Gastroesophageal sphincter (tissue), 4 donors: ENCODE results near the gene WNT3A. TPM values are rescaled to one million over a fixed set of nuclear protein-coding genes. Genes with fewer than 3 reads are reported as not detected.

Experiments used
- ATAC-seq: fragments of 150-250 bp; one replicate; pipeline ENCODE4 v1.9.1; 2016; ENCODE audit warnings: mild to moderate bottlenecking, moderate library complexity
- H3K27ac ChIP-seq, 4 donors: fragments of 200-600 bp; sonication (generic) in 3 of 4; 1 replicate in 3 of 4; 2 replicates in 1 of 4; pipeline ENCODE4 v1.5.1; 2016 to 2019
- H3K27me3 ChIP-seq: fragments of 200-600 bp; sonication (generic); one replicate; pipeline ENCODE4 v1.5.1; 2019
- H3K36me3 ChIP-seq, 2 donors: fragments of 200-600 bp; sonication (generic); one replicate each; pipeline ENCODE4 v1.5.1; 2019; ENCODE audit warnings: control low read depth in 1 of 2
- H3K4me1 ChIP-seq, 3 donors: fragments of 200-600 bp; sonication (generic); 1 replicate in 2 of 3; 2 replicates in 1 of 3; pipeline ENCODE4 v1.5.1; 2016 to 2019; ENCODE audit warnings: control low read depth in 2 of 3
- H3K4me3 ChIP-seq, 2 donors: fragments of 200-600 bp; sonication (generic); one replicate each; pipeline ENCODE4 v1.5.1; 2019; ENCODE audit warnings: mild to moderate bottlenecking in 1 of 2, moderate library complexity in 1 of 2
- H3K9me3 ChIP-seq, 3 donors: fragments of 200-600 bp; sonication (generic); one replicate each; pipeline ENCODE4 v1.5.1; 2017 to 2019; ENCODE audit warnings: control low read depth in 2 of 3
- EP300 ChIP-seq: sonication (generic); formaldehyde crosslinking; IDR thresholded peaks from one replicate; pipeline ENCODE4 v1.6.1; 2017; ENCODE audit warnings: antibody characterized with exemption, mild to moderate bottlenecking
- POLR2A ChIP-seq, 2 donors: fragments of 450-650 bp; IDR thresholded peaks; one replicate each; pipeline ENCODE4 v1.6.1; 2017; ENCODE audit warnings: antibody characterized with exemption in 2 of 2, mild to moderate bottlenecking in 2 of 2, moderate library complexity in 1 of 2
- POLR2AphosphoS5 ChIP-seq: sonication (generic); formaldehyde crosslinking; IDR thresholded peaks from one replicate; pipeline ENCODE4 v1.6.1; 2017; ENCODE audit warnings: antibody characterized with exemption
- whole genome bisulfite sequencing, 2 donors: methylation state at CpG; one replicate each; pipeline ENCODE4 v1.1.5; 2018; ENCODE audit warnings: low coverage in 1 of 2; 5-methylcytosine and 5-hydroxymethylcytosine counted together
- total RNA-seq, 4 donors: library from RNA; depleted of rRNA; stranded (reverse); fragments of >200 nt; gene quantifications; one replicate each; pipeline ENCODE4 v1.1.0, GENCODE V29; 2016
- TF ChIP-seq, protein P1 (sequence below), 4 experiments: fragments of 200-600 bp in 2 of 4; fragments of 450-650 bp in 2 of 4; sonication (generic) in 1 of 4; IDR thresholded peaks; one replicate each; pipeline ENCODE4 v1.5.1; 2017 to 2019; ENCODE audit warnings: antibody characterized with exemption in 4 of 4, mild to moderate bottlenecking in 2 of 4, moderate library complexity in 2 of 4

The WNT3A gene
- total RNA-seq, 4 donors from 2014 or later: not detected

GRCh38 chr1:228020686-228021354, 14.0 kb downstream of the WNT3A start:
- no peaks in the 10 kb centered on the region for H3K4me1 ChIP-seq
- no peak overlapping the region for H3K27ac ChIP-seq
- H3K9me3 ChIP-seq: peaks cover 0 to 13% (median 0%) of the 10 kb centered on the region in 3 donors
- 78 to 84% methylated on average over 9 to 18 of the region's 18 CpGs for WGBS, 2 donors
- no peaks in the 10 kb centered on the region for H3K36me3 ChIP-seq
- no peak for ATAC-seq
- H3K27me3 ChIP-seq: peaks cover 24% of the 10 kb centered on the region
- H3K4me3 ChIP-seq: no peak overlapping the region
- TF ChIP-seq POLR2AphosphoS5 (no peak), EP300 (no peak), POLR2A (IDR thresholded peaks at IDR 0.05) (no peak)
- TF ChIP-seq, protein P1, sequence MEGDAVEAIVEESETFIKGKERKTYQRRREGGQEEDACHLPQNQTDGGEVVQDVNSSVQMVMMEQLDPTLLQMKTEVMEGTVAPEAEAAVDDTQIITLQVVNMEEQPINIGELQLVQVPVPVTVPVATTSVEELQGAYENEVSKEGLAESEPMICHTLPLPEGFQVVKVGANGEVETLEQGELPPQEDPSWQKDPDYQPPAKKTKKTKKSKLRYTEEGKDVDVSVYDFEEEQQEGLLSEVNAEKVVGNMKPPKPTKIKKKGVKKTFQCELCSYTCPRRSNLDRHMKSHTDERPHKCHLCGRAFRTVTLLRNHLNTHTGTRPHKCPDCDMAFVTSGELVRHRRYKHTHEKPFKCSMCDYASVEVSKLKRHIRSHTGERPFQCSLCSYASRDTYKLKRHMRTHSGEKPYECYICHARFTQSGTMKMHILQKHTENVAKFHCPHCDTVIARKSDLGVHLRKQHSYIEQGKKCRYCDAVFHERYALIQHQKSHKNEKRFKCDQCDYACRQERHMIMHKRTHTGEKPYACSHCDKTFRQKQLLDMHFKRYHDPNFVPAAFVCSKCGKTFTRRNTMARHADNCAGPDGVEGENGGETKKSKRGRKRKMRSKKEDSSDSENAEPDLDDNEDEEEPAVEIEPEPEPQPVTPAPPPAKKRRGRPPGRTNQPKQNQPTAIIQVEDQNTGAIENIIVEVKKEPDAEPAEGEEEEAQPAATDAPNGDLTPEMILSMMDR (IDR thresholded peaks at IDR 0.05): no peak

DNA sequence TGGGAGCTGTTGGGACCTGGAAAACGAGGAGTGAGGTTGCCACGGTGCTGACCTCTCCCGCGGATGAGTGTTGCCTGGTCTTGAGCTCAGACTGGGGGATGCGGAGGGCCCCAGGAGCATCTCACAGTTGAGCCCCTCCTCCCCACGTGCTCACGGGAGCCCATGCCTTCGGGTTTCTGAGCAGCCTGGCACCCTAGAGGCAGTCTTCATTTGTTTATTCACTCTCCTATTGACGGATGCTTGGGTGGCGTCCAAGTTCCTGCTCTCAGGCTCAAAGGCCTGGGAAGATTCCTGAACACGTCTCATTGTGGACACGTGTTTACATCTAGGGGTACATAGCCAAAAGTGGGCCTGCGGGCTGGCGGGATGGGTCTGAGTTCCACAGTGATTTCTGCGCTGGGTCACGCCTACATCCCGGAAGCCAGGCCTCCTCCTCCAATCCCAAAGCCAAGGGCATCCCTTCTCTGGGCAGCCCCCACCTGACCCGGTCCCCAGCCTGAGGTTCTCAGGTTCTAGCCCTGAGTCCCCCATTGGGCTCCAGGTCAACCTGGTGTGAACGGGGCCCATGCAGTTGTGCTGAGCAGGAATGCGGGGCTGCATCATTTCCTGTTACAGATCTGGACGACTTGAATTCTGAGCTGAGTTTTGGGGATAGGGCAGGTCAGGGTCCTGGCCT, 14.7 kb downstream of the WNT3A start:
- Histone ChIP-seq H3K27me3 (peaks cover 19% of the 10 kb centered on the region), H3K9me3 (peaks cover 0 to 13% (median 0%) of the 10 kb centered on the region in 3 donors), H3K36me3 (no peaks in the 10 kb centered on the region), H3K4me1 (no peaks in the 10 kb centered on the region), H3K27ac (no peak overlapping the region), H3K4me3 (no peak overlapping the region)
- TF ChIP-seq POLR2AphosphoS5 (no peak), POLR2A (IDR thresholded peaks at IDR 0.05) (no peak), EP300 (no peak)
- TF ChIP-seq, protein P1 (IDR thresholded peaks at IDR 0.05): no peak
- ATAC-seq: no peak
- WGBS, 2 donors: 0 to 40% methylated on average over 1 to 9 of the region's 21 CpGs

DNA sequence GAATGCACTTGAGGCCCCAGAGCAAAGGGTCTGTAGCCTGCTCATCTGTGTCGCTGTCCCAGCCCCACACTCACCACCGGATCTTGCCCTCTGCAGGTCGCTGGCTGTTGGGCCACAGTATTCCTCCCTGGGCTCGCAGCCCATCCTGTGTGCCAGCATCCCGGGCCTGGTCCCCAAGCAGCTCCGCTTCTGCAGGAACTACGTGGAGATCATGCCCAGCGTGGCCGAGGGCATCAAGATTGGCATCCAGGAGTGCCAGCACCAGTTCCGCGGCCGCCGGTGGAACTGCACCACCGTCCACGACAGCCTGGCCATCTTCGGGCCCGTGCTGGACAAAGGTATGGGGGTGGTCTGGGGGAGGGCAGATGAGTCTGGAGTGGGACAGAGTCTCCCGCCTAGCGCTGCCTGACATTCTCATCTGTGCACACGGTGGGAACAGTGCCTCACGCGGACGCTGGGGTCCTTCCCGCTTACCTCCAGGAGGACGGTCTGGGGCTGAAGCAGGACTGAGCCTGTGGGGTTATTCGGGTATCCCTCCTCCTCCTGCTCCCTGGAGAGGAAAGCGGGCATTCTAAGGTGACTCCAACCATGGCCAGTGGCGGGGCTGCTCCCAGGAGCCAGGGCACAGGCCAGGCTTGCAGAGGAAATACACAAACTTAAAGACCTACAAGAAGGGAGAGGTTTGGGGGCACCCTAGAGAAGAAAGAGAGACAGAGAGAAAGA, 15.9 kb downstream of the WNT3A start:
- no peak overlapping the region for H3K27ac ChIP-seq
- H3K27me3 ChIP-seq: peaks cover 19% of the 10 kb centered on the region
- no peaks in the 10 kb centered on the region for H3K4me1 ChIP-seq
- H3K9me3 ChIP-seq: peaks cover 0 to 21% (median 0%) of the 10 kb centered on the region in 3 donors
- no peak overlapping the region for H3K4me3 ChIP-seq
- TF ChIP-seq, protein P1 (IDR thresholded peaks at IDR 0.05): no peak
- no peak for TF ChIP-seq POLR2A (IDR thresholded peaks at IDR 0.05)
- no peak for TF ChIP-seq POLR2AphosphoS5
- no peak for TF ChIP-seq EP300
- H3K36me3 ChIP-seq: no peaks in the 10 kb centered on the region
- ATAC-seq: no peak
- WGBS, 2 donors: 60 to 79% methylated on average over 1 to 8 of the region's 28 CpGs

GRCh38 chr1:228023294-228023639, 16.5 kb downstream of the WNT3A start:
- Histone ChIP-seq H3K27me3 (peaks cover 19% of the 10 kb centered on the region), H3K36me3 (no peaks in the 10 kb centered on the region), H3K4me3 (no peak overlapping the region), H3K4me1 (no peaks in the 10 kb centered on the region), H3K9me3 (peaks cover 0 to 21% (median 0%) of the 10 kb centered on the region in 3 donors), H3K27ac (no peak overlapping the region)
- no peak for ATAC-seq
- no peak for TF ChIP-seq POLR2A (IDR thresholded peaks at IDR 0.05)
- no peak for TF ChIP-seq POLR2AphosphoS5
- no peak for TF ChIP-seq EP300
- TF ChIP-seq, protein P1 (IDR thresholded peaks at IDR 0.05): no peak
- WGBS, 2 donors: 59 to 88% methylated on average over 2 to 3 of the region's 3 CpGs
